Thymus (tissue), 11 donors: ENCODE data around the gene REC8. TPM values are rescaled to one million over a fixed set of nuclear protein-coding genes. Genes with fewer than 3 reads are reported as not detected.
A peak's percentile ranks its signal among the peaks of the same experiment; 100 is the strongest.
"Not testable (repeated sequence)": the region's sequence is repeated elsewhere in the genome, so short reads cannot be mapped to it uniquely, and the experiment has no call there.

ENCODE experiments used
- DNase-seq, 9 donors: peaks; one replicate each; pipeline ENCODE4 v3.0.0-alpha.2; 2013; ENCODE audit warnings: low spot score in 9 of 9, low read depth in 6 of 9, missing footprints in 1 of 9
- H3K27ac ChIP-seq, 2 donors: one replicate each; pipeline ENCODE4 v1.5.1; 2013; ENCODE audit warnings: control low read depth in 1 of 2, low read depth in 1 of 2, low read length in 1 of 2, mild to moderate bottlenecking in 1 of 2, moderate library complexity in 1 of 2
- H3K27me3 ChIP-seq, 2 donors: one replicate each; pipeline ENCODE4 v1.5.1; 2013; ENCODE audit warnings: low read length in 1 of 2; ENCODE audit not compliant: control insufficient read depth in 2 of 2, insufficient read depth in 1 of 2
- H3K36me3 ChIP-seq, 2 donors: one replicate each; pipeline ENCODE4 v1.5.1; 2013; ENCODE audit warnings: low read length in 1 of 2, mild to moderate bottlenecking in 1 of 2, moderate library complexity in 1 of 2; ENCODE audit not compliant: control insufficient read depth in 2 of 2, insufficient read depth in 2 of 2
- H3K4me1 ChIP-seq, 2 donors: one replicate each; pipeline ENCODE4 v1.5.1; 2013; ENCODE audit warnings: low read length in 2 of 2; ENCODE audit not compliant: control insufficient read depth in 2 of 2, insufficient read depth in 2 of 2
- H3K4me3 ChIP-seq, 2 donors: one replicate each; pipeline ENCODE4 v1.5.1; 2013; ENCODE audit warnings: low read length in 2 of 2, control low read depth in 1 of 2, mild to moderate bottlenecking in 1 of 2
- H3K9me3 ChIP-seq, 2 donors: one replicate each; pipeline ENCODE4 v1.5.1; 2013; ENCODE audit warnings: low read length in 1 of 2, mild to moderate bottlenecking in 1 of 2; ENCODE audit not compliant: control insufficient read depth in 2 of 2, insufficient read depth in 1 of 2
- WGBS: extraction: QIAGEN DNeasy Blood & Tissue Kit; methylation state at CpG from one replicate; pipeline ENCODE4 v1.1.7; 2013; 5-methylcytosine and 5-hydroxymethylcytosine counted together
- polyA plus RNA-seq: library from polyadenylated mRNA; stranded (reverse); fragments of 200-250 nt; gene quantifications from one replicate; pipeline ENCODE4 v1.2.3, GENCODE V29; 2013
- total RNA-seq: library from RNA; stranded (reverse); fragments of 120-200 nt; gene quantifications from one replicate; pipeline ENCODE4 v1.2.4, GENCODE V29; 2013
- donor health status: healthy.

Gene REC8
- total and polyA plus RNA-seq, 2 donors, result 17.7 to 47.8 TPM

DNA sequence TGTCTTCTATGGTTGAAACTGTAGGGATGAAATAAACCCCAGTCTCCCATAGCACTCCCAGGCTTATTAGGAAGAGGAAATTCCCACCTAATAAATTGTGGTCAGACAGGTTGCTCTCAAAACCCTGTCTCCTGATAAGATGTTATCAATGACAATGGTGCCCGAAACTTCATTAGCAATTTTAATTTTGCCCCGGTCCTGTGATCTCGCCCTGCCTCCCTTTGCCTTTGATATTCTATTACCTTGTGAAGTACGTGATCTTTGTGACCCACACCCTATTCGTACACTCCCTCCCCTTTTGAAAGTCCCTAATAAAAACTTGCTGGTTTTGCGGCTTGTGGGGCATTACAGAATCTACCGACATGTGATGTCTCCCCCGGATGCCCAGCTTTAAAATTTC lies 30.7 kb downstream of the REC8 start:
- WGBS, result 96% methylated on average over 8 of the region's 8 CpGs
- not testable (repeated sequence) for H3K27me3 ChIP-seq, H3K27ac ChIP-seq

DNA sequence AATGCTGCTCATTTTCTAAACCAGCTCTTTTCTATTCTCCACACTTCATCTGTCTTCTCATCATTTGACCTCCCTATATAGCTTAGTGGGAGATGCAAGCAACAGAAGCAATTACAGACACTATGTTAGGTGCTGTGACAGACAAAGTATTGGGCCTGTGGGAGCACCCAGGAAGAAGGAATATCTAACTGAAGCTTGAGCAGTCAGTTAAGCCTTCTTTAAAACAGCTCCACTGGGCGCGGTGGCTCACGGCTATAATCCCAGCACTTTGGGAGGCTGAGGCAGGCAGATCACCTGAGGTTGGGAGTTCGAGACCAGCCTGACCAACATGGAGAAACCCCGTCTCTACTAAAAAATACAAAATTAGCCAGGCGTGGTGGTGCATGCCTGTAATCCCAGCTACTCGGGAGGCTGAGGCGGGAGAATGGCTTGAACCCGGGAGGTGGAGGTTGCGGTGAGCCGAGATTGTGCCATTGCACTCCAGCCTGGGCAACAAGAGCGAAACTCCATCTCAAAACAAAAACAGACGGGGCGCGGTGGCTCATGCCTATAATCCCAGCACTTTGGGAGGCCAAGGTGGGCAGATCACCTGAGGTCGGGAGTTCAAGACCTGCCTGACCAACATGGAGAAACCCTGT lies 31.5 kb downstream of the REC8 start:
- 98% methylated on average over 16 of the region's 16 CpGs for WGBS
- H3K27me3 ChIP-seq, result not testable (repeated sequence)
- peaks cover 37 to 57% of the 10 kb centered on the region in 2 donors for H3K36me3 ChIP-seq

More for the DNA sequence above, 30.7 kb downstream of the REC8 start:
- not testable (repeated sequence) for H3K4me3 ChIP-seq, H3K9me3 ChIP-seq, DNase-seq
- Histone ChIP-seq H3K36me3 (peaks cover 30 to 48% of the 10 kb centered on the region in 2 donors), H3K4me1 (peaks cover 7 to 12% of the 10 kb centered on the region in 2 donors)

DNA sequence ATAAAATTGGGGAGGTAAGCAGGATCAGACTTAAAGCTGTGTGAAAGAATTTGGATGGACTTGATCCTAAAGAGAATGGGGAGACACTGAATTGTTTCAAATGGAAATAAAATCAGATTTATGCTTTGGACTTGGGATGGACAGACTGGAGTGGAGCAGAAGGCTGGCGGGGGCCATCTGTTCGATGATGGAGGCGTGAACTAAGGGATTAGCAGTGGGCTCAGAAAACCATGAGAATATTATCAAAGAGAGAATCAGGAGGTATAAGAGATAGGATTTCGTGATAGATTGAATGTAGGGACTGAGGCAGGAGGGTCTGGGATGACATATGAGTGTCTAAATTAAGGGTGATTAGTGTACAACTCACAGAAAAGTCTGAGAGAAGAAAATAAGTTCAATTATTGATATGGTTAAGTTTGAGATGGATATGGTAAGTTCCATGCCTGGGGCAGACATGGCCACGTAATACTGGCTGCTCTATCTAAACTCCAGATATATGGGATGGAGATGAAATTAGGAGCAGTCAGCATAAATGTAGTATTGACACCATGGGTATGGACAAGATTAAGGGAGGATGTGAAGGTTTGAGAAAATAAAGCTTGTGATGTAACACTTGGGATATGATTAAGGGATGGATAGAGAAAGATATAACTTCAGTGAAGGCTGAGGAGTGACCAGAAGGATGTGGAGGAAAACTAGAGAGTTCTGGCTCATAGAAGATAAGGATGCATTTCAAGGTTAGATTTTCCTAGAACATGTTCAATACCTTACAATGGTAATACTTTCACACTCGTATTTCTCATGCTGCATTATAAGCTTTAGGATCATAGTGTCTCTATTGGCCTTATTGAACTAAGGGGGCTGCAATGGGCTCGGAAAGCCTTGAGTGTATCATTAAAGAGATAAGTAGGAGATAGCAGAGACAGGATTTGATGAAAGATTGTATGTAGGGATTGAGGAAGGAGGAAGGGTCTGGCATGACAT lies 32.6 kb downstream of the REC8 start:
- WGBS, result 98% methylated on average over 7 of the region's 7 CpGs
- peaks cover 43 to 64% of the 10 kb centered on the region in 2 donors for H3K36me3 ChIP-seq

More for the DNA sequence above, 31.5 kb downstream of the REC8 start:
- H3K4me1 ChIP-seq, result peaks cover 12 to 16% of the 10 kb centered on the region in 2 donors
- H3K9me3 ChIP-seq, H3K27ac ChIP-seq, DNase-seq, H3K4me3 ChIP-seq: not testable (repeated sequence)

DNA sequence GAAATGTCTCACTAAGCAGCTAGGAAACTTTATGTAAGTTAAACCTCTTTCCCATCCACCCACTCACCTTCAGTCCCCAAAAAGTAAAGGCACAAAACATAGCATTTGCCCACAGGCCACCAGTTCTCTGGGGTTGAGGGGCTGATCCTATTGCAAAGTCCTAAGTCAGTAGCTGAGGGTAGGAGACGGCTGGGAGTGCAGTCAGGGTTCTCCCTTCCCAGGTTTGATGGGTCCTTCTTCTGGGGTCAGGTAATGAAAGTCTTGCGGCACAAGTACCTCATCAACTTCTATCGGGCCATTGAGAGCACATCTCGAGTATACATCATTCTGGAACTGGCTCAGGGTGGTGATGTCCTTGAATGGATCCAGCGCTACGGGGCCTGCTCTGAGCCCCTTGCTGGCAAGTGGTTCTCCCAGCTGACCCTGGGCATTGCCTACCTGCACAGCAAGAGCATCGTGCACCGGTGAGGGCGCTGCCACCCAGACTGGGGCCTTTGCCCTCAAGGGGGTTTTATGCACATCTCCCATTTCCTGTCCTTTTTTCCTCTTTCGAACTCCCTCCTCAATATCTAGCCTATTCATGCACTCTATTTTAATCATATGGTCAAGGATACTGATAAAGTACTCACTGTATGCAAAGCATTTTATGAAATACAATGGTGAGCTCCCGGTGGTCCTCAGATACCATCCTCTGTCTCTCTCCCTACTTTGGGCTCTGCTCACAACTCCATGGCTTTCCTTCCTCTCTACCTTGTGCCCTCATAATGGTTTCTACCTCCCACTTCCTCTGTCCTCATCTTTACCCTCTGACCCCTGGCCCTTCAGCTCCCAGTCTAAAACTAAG lies 34.6 kb downstream of the REC8 start:
- Histone ChIP-seq H3K4me1 (peaks cover 12 to 19% of the 10 kb centered on the region in 2 donors), H3K9me3 (peaks cover 2 to 6% of the 10 kb centered on the region in 2 donors), H3K27me3 (no peaks in the 10 kb centered on the region), H3K27ac (peak overlapping the region; percentile 66 to 83), H3K4me3 (no peak overlapping the region), H3K36me3 (peaks cover 59 to 77% of the 10 kb centered on the region in 2 donors)
- DNase-seq, result no peak
- WGBS, result 98% methylated on average over 11 of the region's 11 CpGs

More for the DNA sequence above, 32.6 kb downstream of the REC8 start:
- Histone ChIP-seq H3K4me1 (peaks cover 12 to 16% of the 10 kb centered on the region in 2 donors), H3K27me3 (no peaks in the 10 kb centered on the region), H3K4me3 (no peak overlapping the region), H3K27ac (no peak overlapping the region), H3K9me3 (peaks cover 2 to 6% of the 10 kb centered on the region in 2 donors)
- DNase-seq, result no peak

DNA sequence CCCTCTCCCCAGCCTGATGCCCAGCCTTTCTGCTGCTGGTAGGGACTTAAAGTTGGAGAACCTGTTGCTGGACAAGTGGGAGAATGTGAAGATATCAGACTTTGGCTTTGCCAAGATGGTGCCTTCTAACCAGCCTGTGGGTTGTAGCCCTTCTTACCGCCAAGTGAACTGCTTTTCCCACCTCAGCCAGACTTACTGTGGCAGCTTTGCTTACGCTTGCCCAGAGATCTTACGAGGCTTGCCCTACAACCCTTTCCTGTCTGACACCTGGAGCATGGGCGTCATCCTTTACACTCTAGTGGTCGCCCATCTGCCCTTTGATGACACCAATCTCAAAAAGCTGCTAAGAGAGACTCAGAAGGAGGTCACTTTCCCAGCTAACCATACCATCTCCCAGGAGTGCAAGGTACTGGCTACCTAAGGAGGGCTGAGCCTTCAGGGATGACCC lies 35.2 kb downstream of the REC8 start:
- Histone ChIP-seq H3K27ac (peak overlapping the region; percentile 66 to 83), H3K4me3 (no peak overlapping the region), H3K4me1 (peaks cover 14 to 20% of the 10 kb centered on the region in 2 donors), H3K36me3 (peaks cover 54 to 75% of the 10 kb centered on the region in 2 donors), H3K9me3 (peaks cover 0 to 2% of the 10 kb centered on the region in 2 donors), H3K27me3 (no peaks in the 10 kb centered on the region)
- DNase-seq, result peak in 4 of 9 donors; percentile 15 to 65 (median 54)
- WGBS, result 52% methylated on average over 5 of the region's 5 CpGs

DNA sequence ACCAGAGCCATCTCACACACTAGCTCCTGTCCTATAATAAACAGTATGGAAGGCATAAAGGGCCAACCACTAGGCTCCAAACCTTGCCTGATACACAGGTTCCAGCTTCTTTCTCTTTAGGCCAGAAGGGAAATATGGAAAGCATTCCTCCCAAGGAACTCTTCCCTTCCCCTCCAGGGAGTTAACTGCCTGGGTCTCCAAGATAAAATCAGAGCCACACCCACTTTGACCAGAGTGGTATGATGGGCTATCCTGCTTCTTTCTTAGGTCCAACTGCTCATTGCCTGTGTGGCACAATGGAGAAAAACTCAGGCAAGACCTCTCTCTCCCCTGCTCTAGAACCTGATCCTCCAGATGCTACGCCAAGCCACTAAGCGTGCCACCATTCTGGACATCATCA lies 35.7 kb downstream of the REC8 start:
- over 99% methylated on average over 2 of the region's 2 CpGs for WGBS
- H3K27ac ChIP-seq, result peak overlapping the region in 1 of 2 donors; percentile 83

DNA sequence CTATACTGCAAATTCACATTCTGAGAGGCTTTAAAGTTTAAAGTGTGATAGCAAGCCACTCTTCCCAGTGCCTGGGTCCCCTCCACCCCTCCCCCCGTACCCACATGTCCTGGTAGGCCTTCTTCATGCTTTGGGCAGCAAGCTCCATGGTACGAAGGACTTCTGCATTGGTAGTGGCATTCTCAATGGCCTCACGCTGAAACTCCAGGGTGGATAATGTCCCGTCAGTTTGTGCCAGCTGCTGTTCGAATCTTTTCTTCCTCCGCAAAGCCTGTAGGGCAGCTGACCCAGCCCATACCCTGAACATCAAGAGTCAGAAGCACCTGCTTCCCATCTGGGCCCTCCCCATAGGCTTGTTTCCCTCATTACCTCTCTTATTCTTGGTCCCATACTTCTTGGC lies 39.4 kb downstream of the REC8 start:
- peaks cover 40 to 56% of the 10 kb centered on the region in 2 donors for H3K36me3 ChIP-seq
- H3K27ac ChIP-seq, result no peak overlapping the region
- WGBS, result 98% methylated on average over 6 of the region's 6 CpGs
- no peak for DNase-seq
- H3K9me3 ChIP-seq, result no peaks in the 10 kb centered on the region
- H3K4me3 ChIP-seq, result no peak overlapping the region
- H3K27me3 ChIP-seq, result no peaks in the 10 kb centered on the region
- H3K4me1 ChIP-seq, result peaks cover 25 to 46% of the 10 kb centered on the region in 2 donors

More for the DNA sequence above, 35.7 kb downstream of the REC8 start:
- Histone ChIP-seq H3K36me3 (peaks cover 54 to 75% of the 10 kb centered on the region in 2 donors), H3K9me3 (peaks cover 0 to 1% of the 10 kb centered on the region in 2 donors), H3K27me3 (no peaks in the 10 kb centered on the region), H3K4me3 (no peak overlapping the region), H3K4me1 (peaks cover 14 to 24% of the 10 kb centered on the region in 2 donors)
- no peak for DNase-seq
